GM12874 (cell line): ENCODE measurements around the gene FBXO34.

Source experiments
- TF ChIP-seq, protein P1 (sequence below): IDR thresholded peaks from 2 replicates; pipeline ENCODE4 v1.5.1; 2011; ENCODE audit warnings: low read depth, mild to moderate bottlenecking, control low read depth, low read length, moderate library complexity; ENCODE audit not compliant: insufficient read depth

The FBXO34 gene

DNA sequence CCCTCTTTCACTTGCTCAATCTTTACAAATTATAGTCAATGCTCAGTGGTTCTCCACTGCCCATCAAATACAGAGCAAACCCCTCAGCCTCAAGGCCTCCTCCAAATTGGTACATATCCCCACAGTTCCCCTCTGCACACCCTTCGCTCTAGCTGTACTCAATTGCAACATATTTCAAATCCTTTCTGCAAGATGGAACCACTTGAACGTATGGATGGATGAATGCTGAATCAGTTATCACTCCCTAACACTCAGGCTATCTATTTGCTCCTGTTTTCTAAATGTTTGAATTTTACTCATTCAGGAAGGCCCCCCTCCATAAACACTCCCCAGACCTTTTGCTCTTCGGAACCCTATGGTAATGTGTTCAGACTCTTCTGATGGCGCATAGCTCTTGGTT is 115.9 kb downstream of the FBXO34 start:
- TF ChIP-seq, protein P1, sequence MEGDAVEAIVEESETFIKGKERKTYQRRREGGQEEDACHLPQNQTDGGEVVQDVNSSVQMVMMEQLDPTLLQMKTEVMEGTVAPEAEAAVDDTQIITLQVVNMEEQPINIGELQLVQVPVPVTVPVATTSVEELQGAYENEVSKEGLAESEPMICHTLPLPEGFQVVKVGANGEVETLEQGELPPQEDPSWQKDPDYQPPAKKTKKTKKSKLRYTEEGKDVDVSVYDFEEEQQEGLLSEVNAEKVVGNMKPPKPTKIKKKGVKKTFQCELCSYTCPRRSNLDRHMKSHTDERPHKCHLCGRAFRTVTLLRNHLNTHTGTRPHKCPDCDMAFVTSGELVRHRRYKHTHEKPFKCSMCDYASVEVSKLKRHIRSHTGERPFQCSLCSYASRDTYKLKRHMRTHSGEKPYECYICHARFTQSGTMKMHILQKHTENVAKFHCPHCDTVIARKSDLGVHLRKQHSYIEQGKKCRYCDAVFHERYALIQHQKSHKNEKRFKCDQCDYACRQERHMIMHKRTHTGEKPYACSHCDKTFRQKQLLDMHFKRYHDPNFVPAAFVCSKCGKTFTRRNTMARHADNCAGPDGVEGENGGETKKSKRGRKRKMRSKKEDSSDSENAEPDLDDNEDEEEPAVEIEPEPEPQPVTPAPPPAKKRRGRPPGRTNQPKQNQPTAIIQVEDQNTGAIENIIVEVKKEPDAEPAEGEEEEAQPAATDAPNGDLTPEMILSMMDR = no peak

DNA sequence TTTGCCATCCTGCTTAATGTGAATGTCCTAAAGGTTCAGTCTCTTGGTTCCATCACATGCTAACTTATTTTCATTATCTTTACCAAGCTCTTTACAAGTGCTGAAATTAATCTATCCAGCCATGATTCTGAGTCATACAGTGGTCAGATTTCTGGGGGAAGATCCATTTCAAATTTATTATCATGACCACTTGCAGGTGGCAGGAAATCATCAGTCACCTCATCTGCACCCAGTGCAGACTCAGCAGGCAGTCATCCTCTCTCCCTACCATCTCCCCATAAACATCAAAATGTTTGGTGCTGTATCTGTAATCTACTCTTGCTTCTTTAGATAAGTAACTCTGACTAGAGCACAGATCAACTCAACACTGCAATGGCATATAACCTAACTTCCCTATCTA is 116.9 kb downstream of the FBXO34 start:
- TF ChIP-seq, protein P1 = no peak

DNA sequence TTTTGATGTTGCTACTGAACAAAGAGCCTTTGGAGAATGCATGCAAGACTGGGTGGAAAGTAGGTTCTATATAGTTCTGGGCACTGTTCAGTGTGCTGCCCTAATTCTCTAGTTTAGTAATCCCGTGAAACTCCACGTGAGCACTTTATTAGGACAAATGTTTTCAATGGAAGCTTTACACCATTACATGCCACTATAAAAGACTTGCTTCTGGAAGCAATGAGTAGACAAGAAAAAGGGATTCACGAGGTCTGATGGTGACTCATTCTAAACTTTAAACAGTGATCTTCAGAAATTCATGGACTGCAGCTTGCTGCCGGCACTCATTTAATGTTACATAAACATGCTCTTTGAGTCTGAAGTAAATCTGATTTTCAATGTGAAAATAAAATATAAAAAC is 118.1 kb downstream of the FBXO34 start:
- TF ChIP-seq, protein P1 = no peak

DNA sequence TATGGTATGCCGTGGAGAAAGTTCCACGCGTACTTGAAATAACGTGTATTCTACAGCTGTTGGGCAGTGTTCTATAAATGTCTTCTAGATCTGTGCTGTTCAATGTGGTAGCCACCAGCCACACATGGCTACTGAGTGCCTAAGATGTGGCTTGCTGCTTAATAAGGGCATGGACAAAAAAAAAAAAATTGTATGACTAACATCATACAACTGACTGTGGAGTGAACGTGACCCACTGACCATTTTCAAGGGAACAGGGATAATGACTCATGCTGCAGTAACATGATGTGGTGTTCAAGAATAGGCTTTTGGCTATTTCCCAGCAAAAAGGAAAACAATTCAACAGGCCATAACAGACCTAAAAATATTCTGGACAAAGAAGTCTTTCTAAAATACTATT is 127.5 kb downstream of the FBXO34 start:
- TF ChIP-seq, protein P1 = no peak

DNA sequence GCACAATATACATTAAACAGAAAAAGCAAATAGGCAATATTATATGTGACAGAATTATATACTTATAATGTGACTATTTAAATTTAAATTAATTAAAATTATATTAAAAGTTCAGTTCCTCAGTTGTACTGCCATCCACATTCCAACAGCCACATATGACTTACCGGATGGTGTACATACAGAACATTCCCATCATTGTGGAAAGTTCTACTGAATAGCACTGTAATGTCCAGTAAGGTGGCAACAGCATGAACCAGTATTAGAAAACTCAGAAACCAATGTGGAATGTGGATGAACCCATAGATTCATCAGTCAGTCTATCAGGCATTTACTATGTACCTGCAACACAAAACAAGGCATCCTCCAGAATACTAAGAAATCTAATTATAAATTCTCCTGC is 128.0 kb downstream of the FBXO34 start:
- TF ChIP-seq, protein P1 = no peak

DNA sequence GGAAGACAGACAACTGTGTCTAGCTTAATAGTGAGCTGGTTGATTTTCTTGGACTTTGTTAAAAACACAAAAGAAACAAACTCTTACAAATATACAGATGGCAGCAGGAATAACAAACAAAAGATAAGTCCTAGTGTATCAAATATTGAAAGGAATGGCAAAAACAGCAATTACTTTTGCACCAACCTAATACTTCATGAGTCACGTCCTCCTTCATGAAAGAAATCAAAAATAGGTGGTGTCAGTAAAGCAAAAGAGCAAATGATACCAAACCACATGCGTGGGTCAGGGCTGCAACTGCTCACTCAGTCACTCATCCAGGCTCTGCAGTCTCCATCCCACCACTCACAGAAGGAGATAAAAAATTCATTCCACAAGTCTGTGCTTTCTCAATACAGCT is 128.6 kb downstream of the FBXO34 start:
- TF ChIP-seq, protein P1 = no peak

DNA sequence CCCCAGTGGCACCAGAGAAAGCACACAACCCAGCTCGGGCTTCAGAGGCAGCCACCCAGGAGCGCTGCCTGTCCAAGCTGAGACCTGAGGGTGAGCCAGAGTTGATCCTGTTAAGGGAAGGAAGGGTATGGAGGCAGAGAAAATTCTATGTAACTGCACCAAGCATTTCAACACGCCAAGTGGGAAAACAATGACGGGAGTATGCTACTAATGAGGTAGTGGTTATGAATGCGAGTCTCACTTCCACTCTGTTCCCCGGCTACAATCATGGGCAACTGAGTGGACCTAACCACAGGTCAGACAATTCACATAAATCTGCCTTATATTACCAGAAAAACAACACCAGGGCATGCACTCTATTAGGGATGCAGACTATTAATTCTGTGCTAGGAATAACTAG is 130.5 kb downstream of the FBXO34 start:
- TF ChIP-seq, protein P1 = no peak
